T-helper 1 cell treated with Interleukin-12 subunit alpha and Interleukin-12 subunit beta and Interleukin-4 antibody, amounts not matched to agents 30 μg/mL and 1 μg/mL, for 36 hours (primary cell): ENCODE data around the gene ADARB1.

Experiments used
- H3K27ac Mint-ChIP-seq: one replicate; pipeline ENCODE4 v1.8.0; 2021; ENCODE audit warnings: mild to moderate bottlenecking, mixed read lengths
- H3K27me3 Mint-ChIP-seq: one replicate; pipeline ENCODE4 v1.8.0; 2021; ENCODE audit warnings: low read depth, mixed read lengths
- H3K36me3 Mint-ChIP-seq: one replicate; pipeline ENCODE4 v1.8.0; 2021; ENCODE audit warnings: low read depth, mixed read lengths
- H3K4me1 Mint-ChIP-seq: one replicate; pipeline ENCODE4 v1.8.0; 2021; ENCODE audit warnings: low read depth, mixed read lengths
- H3K4me3 Mint-ChIP-seq: one replicate; pipeline ENCODE4 v1.8.0; 2021; ENCODE audit warnings: mild to moderate bottlenecking, moderate library complexity, mixed read lengths
- H3K9me3 Mint-ChIP-seq: one replicate; pipeline ENCODE4 v1.8.0; 2021; ENCODE audit warnings: mixed read lengths

The ADARB1 gene

GRCh38 chr21:45033791-45034555 is 40.4 kb upstream of the ADARB1 start:
- Mint-ChIP-seq H3K9me3 (peaks cover 11% of the 10 kb centered on the region), H3K36me3 (no peaks in the 10 kb centered on the region), H3K27ac (no peak overlapping the region), H3K4me1 (no peaks in the 10 kb centered on the region), H3K27me3 (no peaks in the 10 kb centered on the region), H3K4me3 (no peak overlapping the region)

- no peaks in the 10 kb centered on the region for H3K27me3 Mint-ChIP-seq
- H3K36me3 Mint-ChIP-seq: no peaks in the 10 kb centered on the region
- H3K4me3 Mint-ChIP-seq: no peak overlapping the region
- peaks cover 11% of the 10 kb centered on the region for H3K9me3 Mint-ChIP-seq
- no peak overlapping the region for H3K27ac Mint-ChIP-seq
- H3K4me1 Mint-ChIP-seq: no peaks in the 10 kb centered on the region
Observed at GRCh38 chr21:45034556-45035476, 39.6 kb upstream of the ADARB1 start.

- no peak overlapping the region for H3K27ac Mint-ChIP-seq
- no peaks in the 10 kb centered on the region for H3K4me1 Mint-ChIP-seq
- no peak overlapping the region for H3K4me3 Mint-ChIP-seq
Observed at GRCh38 chr21:45035477-45035848, 38.9 kb upstream of the ADARB1 start.

GRCh38 chr21:45036630-45037029 is 37.8 kb upstream of the ADARB1 start:
- H3K36me3 Mint-ChIP-seq: no peaks in the 10 kb centered on the region
- H3K4me3 Mint-ChIP-seq: no peak overlapping the region
- no peak overlapping the region for H3K27ac Mint-ChIP-seq
- peaks cover 11% of the 10 kb centered on the region for H3K9me3 Mint-ChIP-seq
- H3K4me1 Mint-ChIP-seq: no peaks in the 10 kb centered on the region
- H3K27me3 Mint-ChIP-seq: no peaks in the 10 kb centered on the region

More at GRCh38 chr21:45035477-45035848, 38.9 kb upstream of the ADARB1 start:
- H3K9me3 Mint-ChIP-seq: peaks cover 11% of the 10 kb centered on the region
- H3K27me3 Mint-ChIP-seq: no peaks in the 10 kb centered on the region
- H3K36me3 Mint-ChIP-seq: no peaks in the 10 kb centered on the region

GRCh38 chr21:45037986-45038385 is 36.4 kb upstream of the ADARB1 start:
- H3K36me3 Mint-ChIP-seq: no peaks in the 10 kb centered on the region
- H3K27me3 Mint-ChIP-seq: no peaks in the 10 kb centered on the region
- no peak overlapping the region for H3K4me3 Mint-ChIP-seq
- no peak overlapping the region for H3K27ac Mint-ChIP-seq
- peaks cover 11% of the 10 kb centered on the region for H3K9me3 Mint-ChIP-seq
- H3K4me1 Mint-ChIP-seq: no peaks in the 10 kb centered on the region

GRCh38 chr21:45039317-45040156 is 34.8 kb upstream of the ADARB1 start:
- H3K27me3 Mint-ChIP-seq: peaks cover 5% of the 10 kb centered on the region
- no peaks in the 10 kb centered on the region for H3K4me1 Mint-ChIP-seq
- peaks cover 11% of the 10 kb centered on the region for H3K9me3 Mint-ChIP-seq
- no peak overlapping the region for H3K27ac Mint-ChIP-seq
- no peaks in the 10 kb centered on the region for H3K36me3 Mint-ChIP-seq
- no peak overlapping the region for H3K4me3 Mint-ChIP-seq

GRCh38 chr21:45040157-45040711 is 34.1 kb upstream of the ADARB1 start:
- Mint-ChIP-seq H3K4me1 (no peaks in the 10 kb centered on the region), H3K9me3 (peaks cover 11% of the 10 kb centered on the region), H3K27me3 (peaks cover 9% of the 10 kb centered on the region), H3K4me3 (no peak overlapping the region), H3K27ac (no peak overlapping the region), H3K36me3 (no peaks in the 10 kb centered on the region)

- H3K9me3 Mint-ChIP-seq: peaks cover 11% of the 10 kb centered on the region
- H3K27ac Mint-ChIP-seq: no peak overlapping the region
- no peak overlapping the region for H3K4me3 Mint-ChIP-seq
- H3K36me3 Mint-ChIP-seq: no peaks in the 10 kb centered on the region
- H3K27me3 Mint-ChIP-seq: peaks cover 9% of the 10 kb centered on the region
- H3K4me1 Mint-ChIP-seq: no peaks in the 10 kb centered on the region
Observed at GRCh38 chr21:45040739-45041138, 33.6 kb upstream of the ADARB1 start.

GRCh38 chr21:45041351-45041805 is 33.0 kb upstream of the ADARB1 start:
- Mint-ChIP-seq H3K4me1 (no peaks in the 10 kb centered on the region), H3K27ac (no peak overlapping the region), H3K9me3 (peaks cover 11% of the 10 kb centered on the region), H3K27me3 (peaks cover 10% of the 10 kb centered on the region), H3K4me3 (no peak overlapping the region), H3K36me3 (no peaks in the 10 kb centered on the region)

- Mint-ChIP-seq H3K4me3 (no peak overlapping the region), H3K4me1 (no peaks in the 10 kb centered on the region), H3K27ac (no peak overlapping the region), H3K9me3 (peaks cover 10% of the 10 kb centered on the region), H3K36me3 (no peaks in the 10 kb centered on the region), H3K27me3 (peaks cover 15% of the 10 kb centered on the region)
Observed at GRCh38 chr21:45041984-45042663, 32.3 kb upstream of the ADARB1 start.

- Mint-ChIP-seq H3K27ac (no peak overlapping the region), H3K4me3 (no peak overlapping the region), H3K27me3 (peaks cover 21% of the 10 kb centered on the region), H3K4me1 (no peaks in the 10 kb centered on the region), H3K36me3 (no peaks in the 10 kb centered on the region), H3K9me3 (peaks cover 13% of the 10 kb centered on the region)
Observed at GRCh38 chr21:45042664-45043161, 31.7 kb upstream of the ADARB1 start.

GRCh38 chr21:45043541-45044020 is 30.8 kb upstream of the ADARB1 start:
- H3K36me3 Mint-ChIP-seq: no peaks in the 10 kb centered on the region
- peaks cover 13% of the 10 kb centered on the region for H3K9me3 Mint-ChIP-seq
- H3K27ac Mint-ChIP-seq: no peak overlapping the region
- H3K27me3 Mint-ChIP-seq: peaks cover 26% of the 10 kb centered on the region
- H3K4me3 Mint-ChIP-seq: no peak overlapping the region
- no peaks in the 10 kb centered on the region for H3K4me1 Mint-ChIP-seq

- H3K27me3 Mint-ChIP-seq: peaks cover 38% of the 10 kb centered on the region
- H3K27ac Mint-ChIP-seq: no peak overlapping the region
- H3K36me3 Mint-ChIP-seq: no peaks in the 10 kb centered on the region
- no peaks in the 10 kb centered on the region for H3K4me1 Mint-ChIP-seq
- H3K4me3 Mint-ChIP-seq: no peak overlapping the region
- peaks cover 13% of the 10 kb centered on the region for H3K9me3 Mint-ChIP-seq
Observed at GRCh38 chr21:45045481-45045880, 28.9 kb upstream of the ADARB1 start.
